B cell (primary cell): ENCODE data around the gene DNAJC16.

Experiments used
- CTCF ChIP-seq: fragments of 200-600 bp; IDR thresholded peaks from one replicate; pipeline ENCODE4 v1.8.0; 2022; ENCODE audit warnings: antibody characterized with exemption, mild to moderate bottlenecking
- EZH2 ChIP-seq: IDR thresholded peaks from 2 replicates; pipeline ENCODE4 v1.6.1; 2012; ENCODE audit warnings: borderline replicate concordance, low read depth, mild to moderate bottlenecking, moderate library complexity, low read length; ENCODE audit not compliant: insufficient read depth, poor library complexity, severe bottlenecking

DNA sequence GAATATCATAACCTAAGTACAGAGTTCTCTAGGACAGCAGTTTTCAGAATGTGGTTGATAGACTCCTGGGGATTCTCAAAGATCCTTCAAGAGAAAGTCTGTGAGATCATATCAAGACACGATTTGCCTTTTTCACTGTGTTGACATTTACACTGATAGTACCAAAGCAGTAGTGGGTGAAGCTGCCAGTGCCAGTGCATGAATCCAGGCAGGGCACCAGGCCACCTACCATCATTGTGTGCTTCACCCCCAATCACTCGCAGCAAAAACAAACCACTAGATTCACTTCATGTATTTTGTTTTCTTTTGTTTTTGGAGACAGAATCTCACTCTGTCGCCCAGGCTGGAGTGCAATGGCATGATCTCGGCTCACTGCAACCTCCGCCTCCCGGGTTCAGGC is 23.9 kb downstream of the DNAJC16 start:
- TF ChIP-seq CTCF (no peak), EZH2 (no peak)
